GM19025 (cell line): ENCODE results near the gene TRIM49D2.
"Not testable (repeated sequence)": the region's sequence is repeated elsewhere in the genome, so short reads cannot be mapped to it uniquely, and the experiment has no call there.

Source experiments
- ATAC-seq: cut with Tn5 transposase; IDR thresholded peaks from one replicate; pipeline ENCODE4 v1.9.1; 2021; ENCODE audit warnings: mild to moderate bottlenecking, low read depth, moderate library complexity; ENCODE audit not compliant: unreplicated experiment

Gene TRIM49D2, protein sequence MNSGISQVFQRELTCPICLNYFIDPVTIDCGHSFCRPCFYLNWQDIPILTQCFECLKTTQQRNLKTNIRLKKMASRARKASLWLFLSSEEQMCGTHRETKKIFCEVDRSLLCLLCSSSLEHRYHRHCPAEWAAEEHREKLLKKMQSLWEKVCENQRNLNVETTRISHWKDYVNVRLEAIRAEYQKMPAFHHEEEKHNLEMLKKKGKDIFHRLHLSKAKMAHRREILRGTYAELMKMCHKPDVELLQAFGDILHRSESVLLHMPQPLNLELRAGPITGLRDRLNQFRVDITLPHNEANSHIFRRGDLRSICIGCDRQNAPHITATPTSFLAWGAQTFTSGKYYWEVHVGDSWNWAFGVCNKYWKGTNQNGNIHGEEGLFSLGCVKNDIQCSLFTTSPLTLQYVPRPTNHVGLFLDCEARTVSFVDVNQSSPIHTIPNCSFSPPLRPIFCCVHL

DNA sequence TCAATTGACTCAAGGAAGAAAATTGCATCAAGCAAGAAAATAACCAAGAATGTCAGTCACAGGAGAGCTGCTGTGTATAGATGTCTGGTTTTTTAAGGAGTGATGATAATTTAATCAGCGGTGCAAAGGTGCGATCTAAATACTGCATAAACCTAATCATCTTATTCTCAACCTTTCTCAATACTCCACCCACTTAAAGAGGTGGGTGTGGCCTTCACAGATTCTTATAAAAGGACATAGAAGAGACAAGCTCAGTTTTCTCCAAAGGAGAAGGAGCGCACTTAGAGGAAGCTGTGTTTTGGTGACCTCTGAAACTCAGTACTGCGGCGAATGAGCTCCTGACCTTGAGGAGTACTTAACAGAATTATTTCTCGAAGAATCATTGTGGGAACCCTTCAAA is at the start of gene TRIM49D2:
TRIM49D2 (plus strand) TSS at position 301 of the 400 bp plus-strand sequence. CDS start 2,698 bp downstream, outside the sequence.
- not testable (repeated sequence) for ATAC-seq

DNA sequence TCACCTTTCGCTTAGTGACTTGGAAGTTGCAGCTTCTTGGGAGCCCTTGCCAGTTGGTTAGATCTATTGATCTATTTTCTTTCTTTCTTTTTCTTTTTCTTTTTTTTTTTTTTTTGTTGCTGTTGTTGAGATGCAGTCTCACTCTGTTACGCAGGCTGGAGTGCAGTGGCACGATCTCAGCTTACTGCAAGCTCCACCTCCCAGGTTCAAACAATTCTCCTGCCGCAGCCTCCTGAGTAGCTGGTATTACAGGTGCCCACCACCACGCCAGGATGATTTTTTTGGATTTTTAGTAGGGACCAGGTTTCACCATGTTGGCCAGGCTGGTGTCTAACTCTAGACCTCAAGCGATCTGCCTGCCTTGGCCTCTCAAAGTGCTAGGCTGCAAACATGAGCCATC is 46.4 kb upstream of the TRIM49D2 start:
- ATAC-seq: not testable (repeated sequence)

DNA sequence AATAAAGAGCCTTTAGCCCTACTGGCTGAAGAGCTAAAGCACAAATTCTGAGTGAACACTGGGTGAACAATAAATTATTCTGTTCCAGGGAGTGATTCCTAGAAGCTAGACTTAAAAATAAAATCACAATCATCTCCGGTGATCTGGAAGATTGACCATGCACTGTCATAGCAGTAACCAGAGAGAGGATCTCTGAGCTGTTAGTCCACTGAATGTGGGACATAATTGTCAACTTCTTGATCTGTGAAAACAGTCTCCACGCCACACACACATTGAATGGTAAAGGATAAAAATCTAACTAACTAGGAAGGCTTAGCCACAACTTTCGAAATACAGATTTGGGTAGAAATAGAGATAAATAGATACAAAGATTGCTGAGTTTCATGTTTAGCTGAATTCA is 30.6 kb upstream of the TRIM49D2 start:
- ATAC-seq: not testable (repeated sequence)

DNA sequence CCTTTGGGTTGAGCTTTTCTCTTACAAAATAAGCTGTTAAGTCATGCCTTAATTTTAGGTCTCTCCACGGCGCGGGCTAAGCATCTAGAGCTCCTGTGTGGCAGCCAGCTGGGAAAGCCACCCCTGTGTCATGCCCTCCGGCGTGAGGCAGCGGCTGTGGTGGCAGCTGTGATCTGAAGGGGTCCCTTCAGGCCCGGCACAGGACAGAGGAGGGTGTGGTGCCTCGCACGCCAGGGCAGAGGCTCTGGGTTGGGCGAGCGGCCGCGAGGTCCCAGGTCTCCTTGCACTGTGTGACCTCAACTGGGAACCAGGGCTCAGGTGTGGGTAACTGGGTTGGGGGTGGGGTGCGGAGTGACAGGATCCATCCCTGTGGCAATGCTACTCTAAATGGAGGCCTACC is 23.1 kb upstream of the TRIM49D2 start:
- not testable (repeated sequence) for ATAC-seq

DNA sequence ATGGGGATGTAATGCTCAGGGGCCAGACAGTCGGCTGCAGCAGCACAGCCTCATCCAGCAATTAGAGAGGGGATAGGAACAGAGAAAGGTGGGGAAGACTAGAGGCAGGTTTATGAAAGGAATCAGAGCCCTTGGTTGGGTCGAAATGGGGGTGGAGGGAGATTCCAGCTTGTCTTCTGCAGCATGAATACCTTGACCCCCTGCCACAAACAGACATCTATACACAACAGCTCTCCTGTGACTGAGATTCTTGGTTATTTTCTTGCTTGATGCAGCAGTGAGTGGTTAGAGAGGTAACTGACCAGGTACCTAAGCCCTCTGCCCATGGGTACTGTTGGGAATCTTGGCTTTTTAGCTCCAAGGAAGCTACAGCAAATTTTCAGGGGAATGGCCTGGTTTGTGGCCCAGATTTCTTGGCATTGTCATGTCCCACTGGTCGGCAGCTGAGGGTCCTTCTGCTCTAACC is 1.6 kb upstream of the TRIM49D2 start, which contains the start of gene TRIM49D1:
TRIM49D1 (minus strand) TSS at position 51 of the 466 bp plus-strand sequence. CDS start 4,535 bp downstream, outside the sequence.
- ATAC-seq: no peak

DNA sequence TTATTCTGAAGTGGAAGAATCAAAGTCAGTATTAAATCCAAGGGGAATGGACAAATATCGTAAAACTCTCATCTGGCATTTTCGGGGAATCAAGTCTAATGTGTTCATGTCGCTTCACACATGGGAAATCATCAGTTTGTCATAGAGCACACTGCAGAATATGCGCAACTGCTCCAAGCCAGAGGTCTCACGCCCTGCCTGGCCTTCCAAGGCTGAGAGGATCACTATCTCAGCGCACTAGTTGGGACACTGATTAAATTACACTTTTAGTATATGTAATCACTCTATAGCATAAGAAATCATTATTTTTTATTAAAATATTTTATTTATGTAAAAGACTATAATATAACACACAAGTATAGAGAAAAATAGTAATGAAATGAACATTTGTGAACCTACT is 37.0 kb downstream of the TRIM49D2 start:
- ATAC-seq: not testable (repeated sequence)

DNA sequence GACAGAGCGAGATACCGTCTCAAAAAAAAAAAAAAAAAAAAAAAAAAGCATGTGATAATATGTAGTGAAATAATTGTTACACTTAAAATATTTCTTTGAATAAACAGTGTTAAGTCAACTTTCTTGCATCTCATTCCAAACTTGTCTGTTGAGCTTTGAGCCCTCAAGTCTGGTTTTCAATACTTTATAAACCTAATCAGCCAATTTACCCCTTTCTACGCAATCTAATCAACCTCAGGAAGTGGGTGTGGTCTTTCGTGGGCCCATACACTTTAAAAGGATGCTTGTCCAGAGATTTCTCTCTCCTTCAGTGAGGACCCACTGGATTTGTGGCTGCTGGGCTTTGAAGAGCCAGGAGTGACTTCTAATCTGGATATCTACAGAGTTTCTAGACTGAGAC is 41.9 kb downstream of the TRIM49D2 start, which contains the start of gene TRIM64:
TRIM64 (plus strand) TSS at position 301 of the 400 bp plus-strand sequence. CDS start 2,467 bp downstream, outside the sequence.
- ATAC-seq: not testable (repeated sequence)
